K562 (cell line): Measurements from ENCODE around the gene CD74. TPM values are rescaled to one million over a fixed set of nuclear protein-coding genes. Genes with fewer than 3 reads are reported as not detected.

Source experiments
- ATAC-seq: fragments of 200-7000 bp; cut with Tn5 transposase; 3 replicates; pipeline ENCODE4 v1.9.1; 2020; ENCODE audit warnings: moderate library complexity
- BruUV-seq: library from RNA; stranded (reverse); fragments of 400-500 nt; replicated peaks from 2 replicates; lab custom pipeline; 2021; lab: Mats Ljungman, UMichigan
- CTCF ChIA-PET: fragments of 300-600 bp; formaldehyde crosslinking; extraction: SDS; loops from one replicate; lab custom pipeline; 2021; ENCODE audit warnings: low intra/inter-chr PET ratio; lab: Yijun Ruan, JAX
- POLR2A ChIA-PET: fragments of 300-600, 350-650 bp; sonication (Branson Sonifier 250); formaldehyde crosslinking; extraction: SDS; loops from one replicate; lab custom pipeline; 2021; ENCODE audit warnings: antibody characterized with exemption, inconsistent platforms; lab: Yijun Ruan, JAX
- DNase-seq, 4 experiments: peaks; one replicate each; pipeline versions ENCODE4 v3.0.0 to v3.0.0-alpha.2; 2011 to 2018; ENCODE audit warnings: low spot score in 3 of 4, mixed read lengths in 3 of 4; ENCODE audit errors: extremely low read depth in 1 of 4
- FAIRE-seq: peaks from 2 replicates; lab custom pipeline; 2011; peaks lifted over from hg19 to GRCh38; lab: Jason Lieb, UNC
- H2AFZ ChIP-seq: 2 replicates; pipeline ENCODE4 v1.6.0; 2011; ENCODE audit warnings: low read depth, low read length, control low read depth, inconsistent platforms
- H3K27ac ChIP-seq: fragments of 200-600 bp; 3 replicates; pipeline ENCODE4 v1.8.0; 2011; ENCODE audit warnings: low read depth, mild to moderate bottlenecking, control low read depth, inconsistent platforms, low read length, moderate library complexity, mixed read lengths; ENCODE audit errors: extremely low read depth
- H3K27me3 ChIP-seq, 2 experiments: fragments of 300-600 bp in 1 of 2; 2 replicates in 1 of 2; 3 replicates in 1 of 2; pipeline versions ENCODE4 v1.6.0 to v1.8.0; 2011; ENCODE audit warnings: inconsistent platforms in 2 of 2, low read length in 2 of 2, mild to moderate bottlenecking in 1 of 2, mixed read lengths in 1 of 2, moderate library complexity in 1 of 2; ENCODE audit not compliant: control insufficient read depth in 2 of 2, insufficient read depth in 2 of 2
- H3K36me3 ChIP-seq: fragments of 300-600 bp; 3 replicates; pipeline ENCODE4 v1.8.0; 2011; ENCODE audit warnings: mild to moderate bottlenecking, low read length, inconsistent platforms; ENCODE audit not compliant: control insufficient read depth, insufficient read depth
- H3K4me1 ChIP-seq, 2 experiments: fragments of 200-600 bp in 1 of 2; replicated peaks in 1 of 2; 2 replicates in 1 of 2; 3 replicates in 1 of 2; pipeline versions ENCODE4 v1.5.1 to v1.8.0; 2011; ENCODE audit warnings: inconsistent platforms in 2 of 2, low read length in 2 of 2, mild to moderate bottlenecking in 1 of 2, mixed read lengths in 1 of 2, moderate library complexity in 1 of 2; ENCODE audit not compliant: control insufficient read depth in 2 of 2, insufficient read depth in 2 of 2
- H3K4me2 ChIP-seq: 2 replicates; pipeline ENCODE4 v1.6.1; 2011; ENCODE audit warnings: low read length, control low read depth, inconsistent platforms, mixed read lengths; ENCODE audit not compliant: insufficient read depth
- H3K4me3 ChIP-seq: fragments of 200-600 bp; sonication (generic), shearing (Covaris generic); 2 replicates; pipeline ENCODE4 v1.5.1; 2016; ENCODE audit warnings: control low read depth, inconsistent platforms
- H3K79me2 ChIP-seq: fragments of 200-600 bp; 3 replicates; pipeline ENCODE4 v1.8.0; 2011; ENCODE audit warnings: low read length, inconsistent platforms; ENCODE audit not compliant: control insufficient read depth, insufficient read depth
- H3K9ac ChIP-seq, 2 experiments: 2 replicates each; pipeline versions ENCODE4 v1.6.0 to v1.6.1; 2011; ENCODE audit warnings: low read depth in 2 of 2, low read length in 2 of 2, control low read depth in 1 of 2, inconsistent platforms in 1 of 2, mild to moderate bottlenecking in 1 of 2, mixed read lengths in 1 of 2; ENCODE audit not compliant: insufficient read depth in 1 of 2
- H3K9me1 ChIP-seq: one replicate; pipeline ENCODE4 v1.6.0; 2011; ENCODE audit warnings: inconsistent platforms, mild to moderate bottlenecking, low read length, moderate library complexity; ENCODE audit not compliant: control insufficient read depth, insufficient read depth
- H3K9me3 ChIP-seq: replicated peaks from 2 replicates; pipeline ENCODE4 v1.5.1; 2011; ENCODE audit warnings: low read depth, low read length, inconsistent platforms; ENCODE audit not compliant: control insufficient read depth, insufficient read depth
- H4K20me1 ChIP-seq: replicated peaks from 2 replicates; pipeline ENCODE4 v1.6.1; 2011; ENCODE audit warnings: low read length, inconsistent platforms, mixed read lengths; ENCODE audit not compliant: control insufficient read depth, insufficient read depth
- ATF3 ChIP-seq, 2 experiments: fragments of 450-650 bp in 1 of 2; sonication (generic) in 1 of 2; formaldehyde crosslinking in 1 of 2; IDR thresholded peaks in 1 of 2; conservative IDR thresholded peaks in 1 of 2; 2 replicates each; pipeline versions ENCODE4 v1.6.1 to v1.8.1; 2016 to 2023; ENCODE audit warnings: mild to moderate bottlenecking in 2 of 2, moderate library complexity in 2 of 2, inconsistent platforms in 1 of 2, missing genetic modification reagents in 1 of 2
- ATF4 ChIP-seq: fragments of 450-650 bp; formaldehyde crosslinking; IDR thresholded peaks from 2 replicates; pipeline ENCODE4 v1.4.0; 2022; ENCODE audit warnings: mild to moderate bottlenecking, moderate library complexity
- BDP1 ChIP-seq: IDR thresholded peaks from 3 replicates; pipeline ENCODE4 v1.6.1; 2011; ENCODE audit not compliant: insufficient read length, insufficient read depth
- BRCA1 ChIP-seq, 2 experiments: fragments of 450-650 bp in 1 of 2; sonication (generic) in 1 of 2; formaldehyde crosslinking in 1 of 2; IDR thresholded peaks; 2 replicates each; pipeline versions ENCODE4 v1.5.0 to v1.6.1; 2017 to 2020; ENCODE audit warnings: mild to moderate bottlenecking in 1 of 2, missing genetic modification reagents in 1 of 2
- CEBPB ChIP-seq: fragments of 450-650 bp; IDR thresholded peaks from 2 replicates; pipeline ENCODE4 v1.6.1; 2016; ENCODE audit warnings: missing genetic modification characterization, missing compliant biosample characterization
- CEBPG ChIP-seq, 3 experiments: fragments of 200-800 bp in 1 of 3; sonication (Bioruptor generic) in 1 of 3; sonication (generic) in 1 of 3; formaldehyde crosslinking in 1 of 3; IDR thresholded peaks in 2 of 3; conservative IDR thresholded peaks in 1 of 3; 2 replicates each; pipeline versions ENCODE4 v1.6.1 to v1.8.0; 2016 to 2022; ENCODE audit warnings: missing compliant biosample characterization in 2 of 3, missing genetic modification characterization in 2 of 3, mild to moderate bottlenecking in 1 of 3, missing genetic modification reagents in 1 of 3
- CHD4 ChIP-seq: fragments of 200-600 bp; sonication (generic); IDR thresholded peaks from 3 replicates; pipeline ENCODE4 v1.6.1; 2012; ENCODE audit warnings: low read depth, mild to moderate bottlenecking, mixed read lengths, low read length, inconsistent platforms; ENCODE audit not compliant: insufficient read depth, insufficient replicate concordance, poor library complexity, severe bottlenecking
- CXXC5 ChIP-seq: fragments of 250-450 bp; sonication (Bioruptor Pico); IDR thresholded peaks from 2 replicates; pipeline ENCODE4 v1.8.0; 2022; ENCODE audit warnings: inconsistent platforms, mild to moderate bottlenecking, moderate library complexity
- DDX20 ChIP-seq: fragments of 450-650 bp; IDR thresholded peaks from 2 replicates; pipeline ENCODE4 v1.6.1; 2016; ENCODE audit warnings: missing genetic modification characterization, low read depth, mild to moderate bottlenecking, missing compliant biosample characterization, moderate library complexity
- ELF4 ChIP-seq: fragments of 450-650 bp; formaldehyde crosslinking; IDR thresholded peaks from 2 replicates; pipeline ENCODE4 v1.4.0; 2022; ENCODE audit warnings: missing genetic modification characterization
- EP400 ChIP-seq: fragments of 450-650 bp; IDR thresholded peaks from 2 replicates; pipeline ENCODE4 v1.6.1; 2017; ENCODE audit warnings: antibody characterized with exemption, mild to moderate bottlenecking, moderate library complexity
- GTF2E2 ChIP-seq: fragments of 200-800 bp; sonication (Bioruptor generic); IDR thresholded peaks from 2 replicates; pipeline ENCODE4 v1.6.1; 2016; ENCODE audit warnings: missing genetic modification characterization, missing compliant biosample characterization
- NCOA6 ChIP-seq: fragments of 450-650 bp; IDR thresholded peaks from 2 replicates; pipeline ENCODE4 v1.6.1; 2017; ENCODE audit warnings: mild to moderate bottlenecking
- RBFOX2 ChIP-seq: fragments of 200-400 bp; formaldehyde crosslinking; IDR thresholded peaks from 2 replicates; pipeline ENCODE4 v1.6.1; 2017; ENCODE audit warnings: low read depth, mild to moderate bottlenecking, low read length, moderate library complexity
- YBX1 ChIP-seq: fragments of 450-650 bp; IDR thresholded peaks from 2 replicates; pipeline ENCODE4 v1.7.1; 2016; ENCODE audit warnings: mild to moderate bottlenecking
- ZC3H11A ChIP-seq: IDR thresholded peaks from 2 replicates; pipeline ENCODE4 v1.6.1; 2012; ENCODE audit warnings: low read depth, low read length, improper control_type of control experiment
- ZNF57 ChIP-seq: fragments of 450-650 bp; formaldehyde crosslinking; IDR thresholded peaks from 2 replicates; pipeline ENCODE4 v1.4.0; 2020; ENCODE audit warnings: mild to moderate bottlenecking, moderate library complexity
- ZNF780A ChIP-seq: fragments of 250-450 bp; sonication (Bioruptor Pico); IDR thresholded peaks from 2 replicates; pipeline ENCODE4 v1.5.0; 2021; ENCODE audit warnings: mild to moderate bottlenecking
- ZNF830 ChIP-seq: fragments of 250-450 bp; sonication (Bioruptor Pico); IDR thresholded peaks from 2 replicates; pipeline ENCODE4 v1.5.0; 2021; ENCODE audit warnings: mild to moderate bottlenecking
- WGBS: fragments of 100-300 bp; shearing (Covaris generic); methylation state at CpG from one replicate; pipeline ENCODE4 v1.1.6; 2016; ENCODE audit warnings: low coverage, mixed read lengths; ENCODE audit not compliant: insufficient coverage; ENCODE audit errors: missing lambda C conversion rate; 5-methylcytosine and 5-hydroxymethylcytosine counted together
- in situ Hi-C: fragments of 300-500 bp; cut with MboI; formaldehyde crosslinking; loops from 4 replicates; pipeline ENCODE4 v1.15.0; 2018; ENCODE audit warnings: inconsistent platforms, mixed read lengths
- intact Hi-C: fragments of 100-400 bp; cut with micrococcal nuclease; formaldehyde crosslinking; loops from 2 replicates; pipeline ENCODE4 v1.14.2; 2022
- polyA plus RNA-seq, 8 experiments: library from polyadenylated mRNA; depleted of rRNA in 4 of 8; stranded (reverse) in 5 of 8; unstranded in 3 of 8; fragments of >200 nt; fragmentation: Nextera tagmentation in 2 of 8; fragmentation: Illumina TruSeq in 1 of 8; extraction: Ambion mirVana in 2 of 8; extraction: Trizol in 1 of 8; gene quantifications; 2 replicates each; pipeline versions ENCODE4 v1.2.1 to v1.2.3, GENCODE V29; 2011 to 2014; ENCODE audit warnings: inconsistent platforms in 1 of 8, missing spikeins in 1 of 8
- total RNA-seq, 7 experiments: library from RNA; depleted of rRNA in 6 of 7; stranded (reverse); fragments of >200 nt in 6 of 7; fragmentation: Illumina TruSeq in 2 of 7; extraction: Trizol in 2 of 7; gene quantifications; 2 replicates each; pipeline versions ENCODE4 v1.2.1 to v1.2.3, GENCODE V29; 2011 to 2021; ENCODE audit warnings: low replicate concordance in 1 of 7
- TF ChIP-seq, protein P1 (sequence below): fragments of 450-650 bp; IDR thresholded peaks from one replicate; pipeline ENCODE4 v1.6.1; 2018; ENCODE audit warnings: mild to moderate bottlenecking, moderate library complexity; ENCODE audit not compliant: partially characterized antibody

Gene CD74
- total and polyA plus RNA-seq, 9 of the 15 experiments (the other 6 are each of a cell fraction or from before 2014, with no cell fraction given): 0.07 to 4.8 (median 0.32) TPM

DNA sequence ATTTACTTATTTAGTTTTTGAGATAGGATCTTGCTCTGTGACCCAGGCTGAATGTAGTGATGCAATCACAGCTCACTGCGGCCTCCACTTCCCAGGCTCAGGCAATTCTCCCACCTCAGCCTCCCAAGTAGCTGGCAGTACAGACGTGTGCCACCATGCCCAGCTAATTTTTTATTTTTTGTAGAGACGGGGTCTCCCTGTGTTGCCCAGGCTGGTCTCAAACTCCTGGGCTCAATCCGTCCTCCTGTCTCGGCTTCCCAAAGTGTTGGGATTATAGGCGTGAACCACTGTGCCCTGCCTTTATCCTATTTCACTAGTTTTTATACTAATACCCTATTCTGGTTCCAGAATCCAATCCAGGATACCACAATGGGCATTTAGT is 30.0 kb upstream of the CD74 start:
- H3K27me3 ChIP-seq: no peaks in the 10 kb centered on the region
- 53% methylated on average over 6 of the region's 6 CpGs for WGBS
- no TSS peak for BruUV-seq
- no peak overlapping the region for H3K27ac ChIP-seq
- in situ Hi-C loops: no loop called here
- H3K36me3 ChIP-seq: peaks cover 47% of the 10 kb centered on the region
- peaks cover 24% of the 10 kb centered on the region for H4K20me1 ChIP-seq
- H3K4me2 ChIP-seq: no peak overlapping the region
- H3K9me1 ChIP-seq: no peaks in the 10 kb centered on the region
- DNase-seq (no peak), FAIRE-seq (no peak), ATAC-seq (peak; percentile 11)
- H3K4me1 ChIP-seq: peaks cover 8 to 21% of the 10 kb centered on the region in 2 experiments; a peak in 4 of 5 replicates
- intact Hi-C loops: no loop called here
- peaks cover 21% of the 10 kb centered on the region for H3K79me2 ChIP-seq
- no peaks in the 10 kb centered on the region for H3K9me3 ChIP-seq
- ChIA-PET POLR2A (interaction anchor here (0.7 to 2.2 kb wide), 4 partner anchors 10 to 154 kb away, joined by 3 to 17 read pairs (median 4); no protein-coding TSS in a partner anchor), CTCF (no interaction called here)
- no peak overlapping the region for H3K9ac ChIP-seq
- H3K4me3 ChIP-seq: no peak overlapping the region
- no peak overlapping the region for H2AFZ ChIP-seq
- TF ChIP-seq BDP1 (no peak), CHD4 (no peak), CEBPB (tag) (peak; percentile 73), ATF3 (IDR thresholded peaks at IDR 0.05) (peak; percentile 82), ATF3 (CRISPR knock-in tag; conservative IDR thresholded peaks at IDR 0.05) (no peak), ZNF830 (CRISPR knock-in tag) (no peak), DDX20 (tag) (no peak), RBFOX2 (0 out of 2 replicates have a peak, but pooled peaks have one; percentile 24), EP400 (no peak), GTF2E2 (tag) (no peak), NCOA6 (no peak), ZNF780A (CRISPR knock-in tag) (no peak), ZNF57 (CRISPR knock-in tag) (no peak), ZC3H11A (no peak), ATF4 (CRISPR knock-in tag) (0 out of 2 replicates have a peak, but pooled peaks have one; percentile 12), ELF4 (CRISPR knock-in tag) (no peak), BRCA1 (IDR thresholded peaks at IDR 0.05) (no peak), BRCA1 (CRISPR knock-in tag; IDR thresholded peaks at IDR 0.05) (no peak), CXXC5 (CRISPR knock-in tag) (no peak), YBX1 (no peak), CEBPG (CRISPR knock-in tag; IDR thresholded peaks at IDR 0.05) (peak; percentile 32; the same call in 1 of the 2 replicates), CEBPG (tag; conservative IDR thresholded peaks at IDR 0.05 in 1 of 2, IDR thresholded peaks at IDR 0.05 in 1 of 2) (peak; percentile 60 to 73; a peak in 3 of 4 replicates)
- TF ChIP-seq, protein P1, sequence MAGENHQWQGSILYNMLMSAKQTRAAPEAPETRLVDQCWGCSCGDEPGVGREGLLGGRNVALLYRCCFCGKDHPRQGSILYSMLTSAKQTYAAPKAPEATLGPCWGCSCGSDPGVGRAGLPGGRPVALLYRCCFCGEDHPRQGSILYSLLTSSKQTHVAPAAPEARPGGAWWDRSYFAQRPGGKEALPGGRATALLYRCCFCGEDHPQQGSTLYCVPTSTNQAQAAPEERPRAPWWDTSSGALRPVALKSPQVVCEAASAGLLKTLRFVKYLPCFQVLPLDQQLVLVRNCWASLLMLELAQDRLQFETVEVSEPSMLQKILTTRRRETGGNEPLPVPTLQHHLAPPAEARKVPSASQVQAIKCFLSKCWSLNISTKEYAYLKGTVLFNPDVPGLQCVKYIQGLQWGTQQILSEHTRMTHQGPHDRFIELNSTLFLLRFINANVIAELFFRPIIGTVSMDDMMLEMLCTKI: no peak
